Activated CD8-positive, alpha-beta memory T cell treated with anti-CD3 and anti-CD28 coated beads for 24 hours (primary cell): ENCODE data around the gene SLK.

Experiments used
- DNase-seq: peaks from one replicate; pipeline ENCODE4 v3.0.0-alpha.2; 2020

The SLK gene

DNA sequence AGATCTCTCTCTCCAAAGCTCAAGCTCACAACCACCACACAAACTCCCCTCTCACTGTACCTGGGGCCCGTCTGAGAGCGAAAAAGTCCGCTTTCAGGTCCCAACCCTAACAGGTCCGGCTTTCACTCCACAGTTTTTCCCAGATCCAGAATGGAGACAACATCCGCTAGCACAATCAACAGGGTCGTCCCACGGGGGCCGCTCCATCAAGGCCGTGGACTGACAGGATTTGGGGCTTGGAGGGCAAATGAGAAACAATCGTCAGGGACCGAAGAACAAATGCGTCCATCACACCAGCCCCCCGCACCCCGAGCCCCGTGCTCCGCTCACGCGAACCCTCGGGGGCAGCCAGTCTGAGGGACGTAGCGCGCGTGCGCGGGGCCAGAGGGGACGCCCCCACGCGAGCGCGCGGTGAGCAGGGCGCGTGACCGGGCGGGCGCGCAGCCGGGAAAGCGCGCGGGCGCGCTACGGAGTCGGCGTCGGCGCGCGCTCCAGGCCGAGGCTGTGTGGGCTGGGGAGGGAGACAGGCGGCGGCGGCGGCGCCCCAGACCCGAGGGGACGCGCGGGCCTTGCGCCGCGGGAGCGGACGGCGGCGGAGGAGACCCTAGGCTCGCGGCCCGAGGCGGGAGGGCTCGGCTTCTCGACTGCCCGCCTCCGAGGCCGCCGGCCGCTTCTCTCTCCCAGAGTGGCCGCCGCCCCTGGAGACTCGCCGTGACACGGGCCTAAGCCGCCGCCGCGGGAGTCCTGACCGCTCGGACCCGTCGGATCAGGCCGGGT, at the start of gene SLK:
TSS of gene SLK (plus strand) at position 470 of the 777 bp plus-strand sequence. CDS start 606 bp downstream, outside the sequence.
- DNase-seq, result peak; percentile 93

DNA sequence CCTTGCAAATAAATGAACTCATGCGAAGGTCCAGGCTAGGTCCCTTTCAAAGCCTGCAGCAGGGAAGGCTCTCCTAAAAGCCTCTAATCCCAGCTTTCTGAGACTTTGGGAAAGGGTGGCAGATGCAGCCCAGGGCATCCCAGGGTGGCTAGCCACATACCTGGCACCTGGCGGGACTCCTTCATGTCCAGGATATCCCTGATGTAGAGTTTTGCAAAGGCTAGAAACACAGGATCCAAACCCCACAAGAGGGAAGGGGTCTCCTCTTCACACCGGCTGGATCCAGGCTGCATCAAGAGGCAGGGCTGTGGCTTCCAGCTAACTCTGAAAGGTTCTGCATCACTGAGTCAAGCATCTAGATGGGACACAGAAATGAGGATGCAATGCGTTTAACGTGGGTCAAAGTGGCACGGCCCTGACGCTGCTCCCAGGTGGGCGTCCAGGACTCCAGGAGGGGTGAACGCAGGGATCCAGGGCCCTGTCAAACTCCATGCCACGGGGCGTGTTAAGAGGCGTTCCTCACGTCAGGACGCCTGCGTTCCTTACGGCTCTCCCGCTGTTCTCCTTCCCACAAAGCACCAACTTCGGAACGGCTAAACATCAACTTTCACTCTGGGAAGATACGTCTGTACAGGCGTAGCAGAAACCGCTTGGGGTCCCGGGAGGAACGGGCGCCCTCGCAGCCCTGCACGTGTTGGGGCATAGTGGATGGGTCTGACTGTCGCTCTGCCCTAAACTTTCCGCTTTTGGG, 49.5 kb upstream of the SLK start:
- no peak for DNase-seq

DNA sequence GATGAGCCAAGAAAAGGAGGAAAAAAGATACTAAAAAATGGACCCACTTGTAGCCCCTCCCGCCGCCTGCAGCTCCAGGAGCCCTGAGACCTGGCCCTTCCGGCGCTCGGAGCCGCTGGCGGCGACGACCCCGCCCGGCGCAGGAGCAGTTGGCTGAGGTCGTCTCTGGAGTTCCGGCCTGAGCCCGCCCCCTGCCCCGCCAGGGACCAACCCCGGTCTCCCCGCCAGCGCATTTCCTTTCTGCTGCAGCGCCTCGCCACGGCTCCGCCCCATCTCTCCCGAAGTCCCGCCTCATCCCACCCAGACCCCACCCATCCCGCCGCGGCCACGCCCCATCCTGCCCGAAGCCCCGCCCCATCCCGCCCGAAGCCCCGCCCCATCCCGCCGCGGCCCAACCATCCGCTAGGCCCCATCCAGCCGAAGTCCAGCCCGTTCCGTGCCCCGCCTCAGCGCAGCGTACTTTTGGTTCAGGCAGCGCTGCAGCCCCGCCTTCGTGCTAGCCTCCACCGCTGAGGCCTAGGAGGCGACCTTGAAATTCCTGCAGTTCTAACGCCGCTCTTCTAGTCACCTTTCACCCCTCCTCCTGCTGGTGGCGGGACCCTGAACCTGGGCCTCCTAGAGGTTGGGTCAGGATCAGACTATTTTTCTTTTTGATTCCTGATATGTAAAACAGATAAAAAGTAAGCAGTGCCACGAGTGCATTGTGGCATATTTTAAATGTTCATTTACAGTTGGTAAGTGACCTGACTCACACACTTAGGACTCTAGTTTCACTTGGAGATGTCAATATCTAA, 48.7 kb upstream of the SLK start, which contains the start of gene STN1:
TSS of gene STN1 (minus strand) at position 132 of the 794 bp plus-strand sequence. CDS start 590 bp downstream, outside the sequence.
- peak; percentile 97 for DNase-seq

DNA sequence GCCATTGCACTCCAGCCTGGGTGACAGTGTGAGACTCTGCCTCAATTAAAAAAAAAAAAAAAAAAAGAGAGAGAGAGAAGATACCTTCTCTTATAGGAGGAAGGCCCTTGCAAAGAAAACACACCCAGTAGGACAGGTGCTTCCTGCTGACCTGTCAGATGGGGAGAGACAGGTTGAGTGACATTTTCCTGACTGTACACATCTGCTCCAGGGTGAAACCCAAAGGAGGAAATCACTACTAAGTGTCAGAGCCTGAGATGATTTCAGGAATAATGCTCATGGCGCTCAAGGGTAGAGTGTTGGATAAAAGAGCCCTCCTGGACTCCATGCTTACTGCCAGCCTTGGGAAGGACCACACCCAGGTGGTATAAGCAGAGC, 47.3 kb upstream of the SLK start:
- DNase-seq, result no peak

DNA sequence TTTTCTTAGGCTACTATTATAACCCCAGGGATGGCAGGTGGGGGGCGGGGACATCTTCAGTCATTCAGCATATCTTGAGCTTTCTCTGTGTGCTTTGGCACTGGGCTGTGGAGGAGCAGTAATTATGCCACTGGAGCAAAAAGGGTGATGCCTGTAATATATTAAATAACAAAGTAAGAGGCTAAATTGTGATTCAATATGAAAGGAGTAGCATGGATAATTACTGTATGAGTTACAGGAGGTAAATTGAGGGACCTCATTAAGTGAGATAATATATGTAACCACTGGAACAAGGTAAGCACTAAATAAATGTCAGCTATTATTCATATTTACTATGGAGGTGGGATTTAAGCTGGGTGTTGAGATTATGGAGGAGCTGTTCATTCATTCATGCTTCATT, 45.7 kb upstream of the SLK start:
- no peak for DNase-seq

DNA sequence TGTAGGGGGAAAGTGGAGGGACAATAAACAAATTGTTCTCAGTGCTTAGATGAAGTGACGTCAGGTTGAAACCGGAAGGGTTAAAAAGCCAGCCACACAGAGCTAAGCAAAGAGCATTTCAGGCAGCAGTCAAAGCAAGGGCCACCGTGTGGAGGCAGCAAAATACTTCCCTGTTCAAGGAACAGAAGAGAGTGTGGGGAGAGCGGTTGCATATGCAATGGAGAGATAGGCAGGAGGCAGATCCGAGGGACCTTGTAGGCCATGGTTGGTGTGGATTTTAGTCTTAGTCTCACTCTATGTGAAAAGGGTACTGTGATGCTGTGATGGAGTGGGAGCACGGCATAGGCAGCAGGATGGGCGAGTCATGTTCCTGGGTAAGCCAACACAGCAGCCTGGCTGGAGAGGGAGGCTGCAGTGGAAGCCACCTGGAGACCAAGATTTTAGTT, 45.2 kb upstream of the SLK start:
- DNase-seq, result no peak

DNA sequence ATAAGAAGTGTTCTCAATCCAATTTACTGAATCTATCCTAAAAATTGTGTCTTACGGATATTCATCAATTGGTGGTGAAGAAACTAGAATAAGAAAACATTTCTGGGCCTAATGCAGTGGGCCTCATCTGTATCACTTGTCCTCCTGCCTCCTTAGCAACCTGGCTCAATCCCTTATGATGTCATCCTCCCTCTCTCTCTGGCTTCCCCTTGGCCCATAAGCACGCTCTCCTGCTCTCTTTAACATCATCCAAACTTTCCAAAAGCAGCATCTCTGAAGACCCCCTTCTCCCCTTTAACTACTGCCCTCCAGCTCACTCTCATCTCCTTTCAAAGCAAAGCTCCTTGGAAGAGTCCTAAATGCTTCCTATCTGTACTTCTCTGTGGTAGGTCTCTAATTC, 44.3 kb upstream of the SLK start:
- DNase-seq, result no peak

DNA sequence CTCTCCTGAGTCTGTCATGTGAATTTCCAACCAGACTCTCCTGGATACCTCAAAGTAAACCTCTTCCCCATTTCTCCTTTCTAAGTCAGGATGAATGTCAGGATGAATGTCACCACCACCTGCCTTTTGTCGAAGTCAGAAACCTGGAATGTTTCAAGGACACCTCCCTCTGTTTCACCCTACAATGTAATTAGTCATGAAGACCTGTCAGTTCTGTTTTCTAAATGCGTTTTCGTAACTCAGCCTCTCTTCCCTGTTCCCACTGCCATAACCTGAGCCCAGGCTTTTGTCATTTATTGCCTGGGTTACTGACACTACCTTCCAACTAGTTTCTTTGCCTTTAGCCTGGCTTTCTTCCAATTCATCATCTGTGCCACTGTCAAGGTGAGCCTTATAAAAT, 43.4 kb upstream of the SLK start:
- DNase-seq, result no peak

DNA sequence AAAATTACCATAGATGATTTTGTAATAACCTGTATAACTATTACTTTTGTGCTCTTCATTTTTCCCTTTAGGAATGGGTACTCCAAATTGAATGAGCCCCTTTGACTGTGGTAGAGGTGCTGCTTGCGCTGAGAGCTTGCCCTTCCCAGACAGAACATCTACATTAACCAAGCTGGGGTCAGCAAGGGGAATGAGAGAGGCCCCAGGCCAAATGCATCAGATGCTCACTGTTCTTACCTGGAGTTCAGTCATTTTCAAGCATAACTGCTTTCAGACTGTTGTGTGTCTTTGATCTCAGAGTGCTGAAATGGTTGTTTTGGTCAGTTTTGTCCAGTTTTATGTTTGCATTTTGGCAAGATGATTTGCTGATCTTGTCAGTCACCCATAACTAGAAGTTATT, 41.3 kb upstream of the SLK start:
- DNase-seq, result no peak

DNA sequence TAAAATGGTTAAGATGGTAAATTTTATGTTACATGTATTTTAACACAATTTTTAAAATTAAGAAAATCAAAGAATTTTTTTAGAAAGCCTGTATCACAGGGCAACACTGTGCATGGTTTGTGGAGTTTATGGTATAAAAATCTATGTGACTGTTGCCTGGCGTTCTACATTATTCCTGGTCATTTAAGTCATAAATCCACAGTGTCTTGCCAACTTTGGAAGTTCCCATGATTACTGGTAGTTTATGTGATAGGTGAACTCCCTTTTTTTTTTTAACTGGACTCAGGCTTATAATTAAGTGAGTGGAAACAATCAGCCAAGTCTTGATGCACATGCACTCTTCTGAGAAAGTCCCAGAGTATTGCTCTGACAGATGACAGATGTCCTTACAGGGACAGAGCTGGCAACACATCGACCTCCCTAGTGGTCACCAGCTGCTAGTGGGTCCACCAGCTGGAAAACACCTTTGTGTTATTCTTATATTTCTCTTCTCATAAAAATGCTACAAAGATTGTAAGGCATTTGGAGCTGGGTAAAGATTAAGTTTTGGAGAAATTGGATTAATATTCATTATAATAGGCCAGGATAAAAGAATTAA, 40.1 kb upstream of the SLK start:
- no peak for DNase-seq

DNA sequence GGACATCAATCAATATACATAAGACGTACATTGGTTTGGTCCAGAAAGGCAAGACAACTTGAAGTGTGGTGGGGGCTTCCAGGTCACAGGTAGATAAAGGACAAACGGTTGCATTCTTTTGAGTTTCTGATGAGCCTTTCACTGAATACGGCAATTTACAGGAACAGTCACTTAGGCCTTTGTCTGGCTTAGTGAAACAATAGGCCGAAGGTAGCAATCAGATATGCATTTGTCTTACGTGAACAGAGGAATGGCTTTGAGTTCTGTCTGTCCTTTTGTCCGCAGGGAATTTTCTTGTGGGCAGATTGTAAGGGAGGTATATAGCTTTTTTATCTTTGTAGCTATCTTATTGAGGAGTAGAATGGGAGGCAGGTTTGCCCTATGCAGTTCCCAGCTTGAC, 38.2 kb upstream of the SLK start:
- no peak for DNase-seq

DNA sequence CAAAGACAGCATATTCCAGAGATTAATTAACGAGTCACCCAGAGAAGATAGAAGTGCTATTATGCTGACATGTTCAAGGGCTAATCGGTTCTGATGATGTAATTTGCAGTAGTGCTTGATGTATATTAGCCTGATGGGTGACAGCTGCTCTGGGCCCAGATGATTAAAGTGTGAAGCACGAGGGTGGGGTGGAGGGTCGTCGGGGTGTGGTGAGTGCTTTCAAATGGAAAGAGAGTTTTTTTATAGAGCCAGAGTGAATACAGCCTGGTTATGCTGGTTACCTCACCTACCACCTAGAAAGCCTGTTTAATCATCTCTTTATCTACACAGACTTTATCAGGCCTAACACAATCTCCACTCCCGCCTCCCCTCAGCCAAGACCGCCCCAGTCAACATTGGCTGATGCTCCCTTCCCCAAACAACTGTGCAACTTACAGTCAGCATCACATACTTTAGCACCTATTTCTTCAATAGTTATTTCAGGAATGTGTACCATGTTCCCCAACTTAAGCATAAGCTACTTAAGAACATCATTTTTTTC, 37.5 kb upstream of the SLK start:
- no peak for DNase-seq

DNA sequence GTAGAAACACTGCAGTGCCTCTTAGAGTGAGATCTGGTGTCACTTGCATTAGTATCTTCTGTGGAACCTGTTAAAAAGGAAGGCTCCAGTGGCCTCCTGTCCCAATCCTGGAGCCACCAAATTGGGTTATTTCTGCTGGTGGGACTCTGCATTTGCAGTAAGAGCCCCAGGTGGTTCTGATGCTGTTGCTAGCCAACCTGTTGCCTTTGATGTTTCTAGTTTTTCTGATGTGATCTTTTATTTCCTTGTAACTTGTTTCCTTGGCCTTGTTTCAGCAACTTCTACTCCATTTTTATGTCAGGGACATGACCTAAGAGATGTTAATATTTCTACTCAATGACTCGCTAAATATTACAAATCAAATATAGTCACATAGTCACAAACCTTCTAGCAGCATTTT, 36.5 kb upstream of the SLK start:
- no peak for DNase-seq

DNA sequence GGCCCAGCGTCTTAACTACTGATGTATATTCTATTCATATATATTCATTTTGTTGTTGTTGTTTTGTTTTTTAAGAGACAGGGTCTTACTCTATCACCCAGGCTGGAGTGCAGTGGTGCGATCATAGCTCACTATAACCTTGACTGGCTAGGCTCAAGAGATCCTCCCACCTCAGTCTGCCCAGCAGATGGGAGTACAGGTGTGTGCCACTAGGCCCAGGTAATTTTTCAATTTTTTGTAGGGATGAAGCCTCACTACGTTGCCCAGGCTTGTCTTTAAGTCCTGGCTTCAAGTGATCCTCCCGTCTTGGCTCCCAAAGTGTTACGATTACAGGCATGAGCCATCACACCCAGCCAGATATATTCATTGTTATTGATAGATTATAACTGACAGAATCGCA, 36.1 kb upstream of the SLK start:
- DNase-seq, result no peak

DNA sequence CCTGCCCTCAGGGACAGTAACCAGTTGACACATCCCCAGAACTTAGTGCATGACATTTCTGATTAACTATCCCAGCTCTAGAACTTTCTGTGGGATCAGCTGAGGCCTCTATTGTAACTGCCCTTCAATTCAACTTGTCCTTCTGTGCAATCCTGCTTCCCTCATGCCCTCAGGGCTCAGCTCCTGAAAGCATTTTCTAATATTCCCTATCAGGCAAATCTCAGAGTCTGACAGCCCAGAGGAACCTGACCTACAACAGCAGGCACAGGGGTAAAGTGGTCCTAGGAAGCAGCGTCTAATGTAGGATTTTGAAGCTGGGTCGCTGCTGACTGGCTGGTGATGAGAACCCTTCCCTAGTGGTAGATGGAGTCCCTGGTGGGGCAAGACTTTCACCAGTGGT, 35.3 kb upstream of the SLK start:
- no peak for DNase-seq

DNA sequence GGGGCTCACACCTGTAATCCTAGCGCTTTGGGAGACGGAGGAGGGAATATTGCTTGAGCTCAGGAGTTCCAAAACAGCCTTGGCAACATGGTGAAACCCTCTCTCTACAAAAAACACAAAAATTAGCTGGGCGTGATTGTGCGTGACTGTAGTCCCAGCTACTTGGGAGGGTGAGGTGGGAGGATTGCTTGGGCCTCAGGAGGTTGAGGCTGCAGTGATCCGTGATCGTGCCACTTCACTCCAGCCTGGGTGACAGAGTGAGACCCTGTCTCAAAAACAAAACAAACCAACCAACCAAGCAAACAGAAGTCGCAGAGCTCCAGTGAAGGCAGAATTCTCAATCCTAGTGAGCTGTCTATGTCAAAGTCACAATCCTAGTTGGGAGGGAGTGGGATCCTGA, 34.7 kb upstream of the SLK start:
- no peak for DNase-seq

DNA sequence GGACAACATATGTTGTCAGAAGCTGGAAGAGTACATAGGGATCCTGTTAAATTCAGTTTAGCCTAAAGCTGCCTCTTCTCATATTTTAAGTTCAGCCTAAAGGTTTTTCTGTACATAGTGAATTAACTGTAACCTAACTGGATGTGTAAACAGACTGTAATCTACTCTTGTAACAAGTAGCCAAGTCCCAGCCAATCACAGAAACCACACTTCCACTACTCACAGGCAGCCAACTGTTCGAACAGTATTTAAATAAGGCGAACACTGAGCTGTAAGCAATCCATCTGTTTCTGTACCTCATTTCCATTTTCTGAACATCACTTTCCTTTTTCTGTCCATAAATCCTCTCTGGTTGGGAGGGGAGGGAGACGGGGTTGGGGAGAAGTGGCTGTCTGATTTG, 34.0 kb upstream of the SLK start:
- DNase-seq, result no peak

DNA sequence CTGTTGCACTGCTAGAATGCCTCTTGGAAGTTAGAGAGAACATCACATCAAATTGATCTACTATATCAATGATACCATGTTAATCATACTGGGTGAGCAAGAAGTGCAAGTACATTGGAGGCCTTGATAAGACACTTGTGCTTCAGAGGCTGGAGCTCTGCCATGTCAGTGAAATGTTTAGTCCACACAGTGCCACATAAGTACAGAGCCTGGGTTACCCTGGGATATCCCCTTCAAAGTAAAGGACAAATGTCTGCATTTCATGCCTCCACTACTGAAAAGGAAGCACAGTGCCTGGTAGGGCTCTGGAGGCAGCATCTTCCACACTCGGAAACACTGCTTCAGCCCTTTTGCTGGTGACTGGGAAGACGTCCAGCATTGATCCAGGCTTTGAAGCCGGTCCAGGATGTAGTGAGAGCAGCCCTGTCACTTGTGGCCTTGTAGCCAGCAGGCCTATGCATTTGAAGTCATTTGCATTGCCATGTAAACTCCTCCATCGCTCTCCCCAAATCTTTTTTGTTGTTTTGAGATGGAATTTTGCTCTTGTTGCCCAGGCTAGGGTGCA, 33.3 kb upstream of the SLK start:
- no peak for DNase-seq

DNA sequence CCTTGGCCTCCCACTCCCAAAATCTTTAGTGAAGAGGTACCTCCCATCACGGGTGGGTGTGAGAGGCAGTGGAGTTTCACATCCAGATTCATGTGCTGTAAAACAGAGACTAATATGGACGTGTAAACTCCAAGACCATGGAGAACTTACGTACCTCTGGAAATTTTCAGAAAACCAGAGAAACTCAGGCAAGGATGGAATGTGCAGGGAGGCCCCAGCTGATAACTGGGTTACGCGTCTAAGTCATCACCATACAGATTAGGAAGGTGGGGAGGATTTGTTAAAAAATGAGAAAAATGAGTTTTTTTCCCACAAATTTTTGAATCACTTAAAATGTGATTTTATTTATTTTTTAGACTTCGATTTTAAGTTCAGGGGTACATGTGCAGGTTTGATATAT, 32.6 kb upstream of the SLK start:
- DNase-seq, result no peak

DNA sequence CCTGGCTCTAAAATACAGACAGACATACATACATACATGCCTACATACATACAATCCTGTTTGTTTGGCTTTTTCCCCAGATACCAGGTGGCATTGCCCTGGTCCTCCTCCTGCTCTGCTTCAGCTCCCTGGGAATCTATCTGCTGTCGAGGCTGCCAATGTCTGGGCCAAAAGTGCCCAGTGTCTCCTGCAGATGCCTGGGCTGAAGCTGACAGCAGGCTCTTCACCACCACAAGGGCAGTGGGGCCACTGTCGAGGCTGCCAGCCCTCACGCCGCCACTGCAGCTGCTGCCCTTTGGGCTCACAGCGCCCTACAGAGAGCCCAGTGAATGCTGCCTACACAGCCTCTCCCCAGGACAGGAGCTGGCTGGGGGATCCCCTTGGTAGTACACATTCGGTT, 30.9 kb upstream of the SLK start:
- DNase-seq, result no peak

DNA sequence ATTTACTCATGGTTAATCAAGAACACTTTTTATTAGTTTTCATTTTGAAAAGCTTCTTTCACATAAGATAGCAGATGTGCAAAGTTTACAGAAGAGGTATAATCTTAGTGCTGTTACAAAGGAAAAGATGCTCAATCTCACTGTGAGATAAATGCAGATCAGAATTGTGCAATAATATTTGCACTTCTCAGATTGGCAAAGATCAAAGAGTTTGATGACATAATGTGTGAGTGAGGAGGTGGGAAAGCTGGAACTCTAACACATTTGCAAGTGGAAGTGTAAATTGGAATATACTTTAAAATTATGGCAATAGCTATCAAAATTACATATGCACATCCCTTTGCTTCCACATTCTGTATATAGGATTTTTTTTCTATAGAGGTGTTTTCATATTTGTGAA, 27.4 kb upstream of the SLK start:
- no peak for DNase-seq

DNA sequence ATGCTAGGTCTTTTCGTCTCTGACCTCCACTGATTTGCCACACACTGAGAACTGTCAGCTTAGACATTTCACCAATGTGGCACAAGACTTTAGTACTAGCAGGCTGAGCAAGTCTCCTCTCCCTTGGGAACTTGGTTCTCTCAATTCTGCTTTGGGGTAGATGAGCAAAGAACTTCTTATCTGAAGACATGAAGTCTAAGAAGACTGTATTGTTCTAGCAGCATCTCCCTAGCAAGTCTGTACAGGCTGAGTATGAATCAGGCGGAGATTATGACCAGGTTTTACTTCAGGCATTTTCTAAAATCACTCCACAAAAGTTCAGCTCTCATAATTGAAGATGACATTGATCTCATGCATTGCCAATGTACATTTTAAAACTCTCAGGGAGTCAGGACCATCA, 25.1 kb upstream of the SLK start:
- no peak for DNase-seq

DNA sequence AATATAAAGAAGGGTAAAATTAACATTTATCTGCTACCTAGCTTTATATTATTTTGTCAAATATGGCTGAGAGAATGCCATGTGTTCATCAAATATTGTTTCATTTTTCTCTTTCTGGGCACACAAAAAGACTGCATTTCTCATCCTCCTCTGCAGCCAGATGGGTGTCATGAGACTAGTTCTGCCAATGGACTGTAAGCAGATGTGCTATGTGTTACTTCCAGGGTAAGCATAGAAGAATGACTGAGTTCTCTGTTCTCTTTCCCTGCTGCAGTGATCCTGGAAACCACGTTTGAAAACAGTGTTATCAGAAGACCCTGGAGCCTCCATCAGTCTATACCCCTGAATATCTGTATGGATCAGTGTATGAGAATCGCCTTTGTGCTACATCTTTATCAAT, 24.1 kb upstream of the SLK start:
- DNase-seq, result no peak
